ENCODE results near the gene PRKAG2. TPM values are rescaled to one million over a fixed set of nuclear protein-coding genes. Genes with fewer than 3 reads are reported as not detected.
"Not testable (repeated sequence)": the region's sequence is repeated elsewhere in the genome, so short reads cannot be mapped to it uniquely, and the experiment has no call there.

Gene PRKAG2
- total RNA-seq, 1 donor from 2014 or later, result 130 TPM

DNA sequence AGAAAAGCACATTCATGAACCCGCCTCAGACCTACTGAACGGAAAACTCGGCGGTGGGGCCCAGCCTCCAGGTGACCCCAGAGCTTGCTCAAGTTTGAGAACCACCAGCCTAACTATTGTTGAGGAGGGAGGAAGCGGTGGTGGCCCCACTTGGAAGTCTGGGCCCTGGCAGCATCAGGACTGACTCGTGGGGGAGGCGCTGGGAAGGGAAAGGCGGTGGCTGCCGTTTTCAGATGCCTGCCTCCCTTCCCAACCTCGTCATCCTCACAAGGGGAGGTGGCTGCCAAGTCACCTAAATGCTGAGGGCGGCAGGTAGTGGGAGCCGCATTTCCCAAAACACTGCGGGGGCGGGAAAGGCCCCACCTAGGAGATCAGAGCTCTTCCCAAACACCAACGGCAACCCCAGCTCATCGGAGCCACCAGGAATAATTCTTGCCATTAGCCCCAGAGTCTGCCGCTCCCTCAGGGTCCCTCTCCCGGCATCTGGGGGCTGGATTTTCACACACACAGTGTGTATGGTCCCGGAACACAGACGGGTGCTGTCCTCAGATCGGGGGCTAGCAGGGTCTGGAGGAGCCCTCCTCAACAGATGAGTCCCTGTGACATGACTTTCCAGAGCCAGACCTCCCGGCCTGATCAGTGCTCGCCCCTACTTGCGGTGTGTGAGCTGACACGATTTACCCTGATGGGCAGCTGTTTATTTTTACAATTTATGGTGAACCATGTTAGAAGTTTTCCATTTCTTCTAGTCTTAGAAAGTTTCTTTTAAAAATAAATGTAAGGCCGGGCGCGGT lies 31.3 kb downstream of the PRKAG2 start:
- intact Hi-C loops (cut with micrococcal nuclease), result no loop called here
- Histone ChIP-seq H3K9me3 (replicated peaks) (no peaks in the 10 kb centered on the region), H3K36me3 (no peaks in the 10 kb centered on the region), H3K4me1 (no peaks in the 10 kb centered on the region), H3K27me3 (ENCODE audit: low read depth) (no peaks in the 10 kb centered on the region), H3K4me3 (no peak overlapping the region), H3K27ac (replicated peaks) (no peak overlapping the region)
- DNase-seq, result no peak
- TF ChIP-seq, protein P1, sequence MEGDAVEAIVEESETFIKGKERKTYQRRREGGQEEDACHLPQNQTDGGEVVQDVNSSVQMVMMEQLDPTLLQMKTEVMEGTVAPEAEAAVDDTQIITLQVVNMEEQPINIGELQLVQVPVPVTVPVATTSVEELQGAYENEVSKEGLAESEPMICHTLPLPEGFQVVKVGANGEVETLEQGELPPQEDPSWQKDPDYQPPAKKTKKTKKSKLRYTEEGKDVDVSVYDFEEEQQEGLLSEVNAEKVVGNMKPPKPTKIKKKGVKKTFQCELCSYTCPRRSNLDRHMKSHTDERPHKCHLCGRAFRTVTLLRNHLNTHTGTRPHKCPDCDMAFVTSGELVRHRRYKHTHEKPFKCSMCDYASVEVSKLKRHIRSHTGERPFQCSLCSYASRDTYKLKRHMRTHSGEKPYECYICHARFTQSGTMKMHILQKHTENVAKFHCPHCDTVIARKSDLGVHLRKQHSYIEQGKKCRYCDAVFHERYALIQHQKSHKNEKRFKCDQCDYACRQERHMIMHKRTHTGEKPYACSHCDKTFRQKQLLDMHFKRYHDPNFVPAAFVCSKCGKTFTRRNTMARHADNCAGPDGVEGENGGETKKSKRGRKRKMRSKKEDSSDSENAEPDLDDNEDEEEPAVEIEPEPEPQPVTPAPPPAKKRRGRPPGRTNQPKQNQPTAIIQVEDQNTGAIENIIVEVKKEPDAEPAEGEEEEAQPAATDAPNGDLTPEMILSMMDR (IDR thresholded peaks at IDR 0.05; ENCODE audit: borderline replicate concordance), result no peak

DNA sequence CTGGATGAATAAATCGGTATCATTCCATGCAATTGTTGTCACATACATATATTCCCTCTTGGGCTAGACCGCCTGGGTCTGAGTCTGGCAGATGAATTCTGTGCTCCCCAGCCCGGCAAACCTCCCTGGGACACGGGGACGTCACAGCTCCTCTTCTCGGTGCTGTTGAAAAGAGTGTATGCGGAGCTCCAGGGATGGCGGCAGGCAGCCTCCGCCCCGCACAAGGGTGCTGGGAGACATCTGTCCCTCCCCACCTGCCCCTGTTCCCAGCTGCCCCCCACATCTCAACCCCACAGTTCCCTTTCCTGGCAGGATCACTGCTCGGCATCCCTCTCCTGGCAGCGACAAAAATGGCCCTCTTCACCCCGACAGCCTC lies 32.1 kb downstream of the PRKAG2 start:
- TF ChIP-seq, protein P1 (IDR thresholded peaks at IDR 0.05; ENCODE audit: borderline replicate concordance), result no peak
- Histone ChIP-seq H3K36me3 (no peaks in the 10 kb centered on the region), H3K4me3 (no peak overlapping the region), H3K9me3 (replicated peaks) (no peaks in the 10 kb centered on the region), H3K27me3 (ENCODE audit: low read depth) (no peaks in the 10 kb centered on the region), H3K4me1 (no peaks in the 10 kb centered on the region), H3K27ac (replicated peaks) (no peak overlapping the region)
- DNase-seq, result peak; percentile 10
- intact Hi-C loops (cut with micrococcal nuclease), result no loop called here

DNA sequence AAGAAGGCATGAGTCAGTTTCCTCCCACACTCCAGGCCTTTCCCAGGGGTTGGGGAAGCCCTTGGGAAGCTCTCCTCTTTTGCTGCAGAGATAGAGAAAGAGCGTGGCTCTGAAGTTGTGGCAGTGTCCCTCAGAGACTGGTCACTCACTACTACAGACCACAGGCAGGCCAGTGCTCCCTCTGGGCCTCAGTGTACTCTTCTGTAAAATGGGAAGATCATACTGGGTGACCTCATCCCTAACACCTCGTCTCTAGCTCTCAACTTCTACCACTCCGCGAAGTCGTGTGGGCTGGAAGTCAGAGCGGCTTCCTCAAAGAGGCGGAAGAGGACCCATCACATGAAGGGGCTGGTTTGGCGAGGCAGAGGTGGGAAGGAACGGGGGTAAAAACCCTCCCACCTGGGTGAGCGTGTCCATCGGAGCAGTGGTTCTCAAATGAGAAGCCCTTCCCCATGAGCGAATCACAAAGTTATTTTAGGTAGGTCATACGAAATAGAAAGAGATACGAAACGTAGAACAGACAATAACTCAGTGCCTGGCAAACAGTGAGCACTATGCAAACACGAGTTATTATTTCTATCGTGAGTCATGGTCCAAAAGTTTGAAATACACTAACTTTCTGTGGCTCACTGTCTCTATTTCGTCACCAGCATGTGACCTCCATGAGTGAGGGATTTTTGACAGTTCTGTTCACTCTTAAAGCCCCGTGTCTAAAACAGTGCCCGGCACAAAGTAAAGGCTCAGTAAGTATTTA lies 32.7 kb downstream of the PRKAG2 start:
- intact Hi-C loops (cut with micrococcal nuclease), result no loop called here
- Histone ChIP-seq H3K4me1 (no peaks in the 10 kb centered on the region), H3K9me3 (replicated peaks) (no peaks in the 10 kb centered on the region), H3K27ac (replicated peaks) (no peak overlapping the region), H3K36me3 (no peaks in the 10 kb centered on the region), H3K27me3 (ENCODE audit: low read depth) (no peaks in the 10 kb centered on the region), H3K4me3 (no peak overlapping the region)
- peak; percentile 6 for DNase-seq
- TF ChIP-seq, protein P1 (IDR thresholded peaks at IDR 0.05; ENCODE audit: borderline replicate concordance), result no peak

DNA sequence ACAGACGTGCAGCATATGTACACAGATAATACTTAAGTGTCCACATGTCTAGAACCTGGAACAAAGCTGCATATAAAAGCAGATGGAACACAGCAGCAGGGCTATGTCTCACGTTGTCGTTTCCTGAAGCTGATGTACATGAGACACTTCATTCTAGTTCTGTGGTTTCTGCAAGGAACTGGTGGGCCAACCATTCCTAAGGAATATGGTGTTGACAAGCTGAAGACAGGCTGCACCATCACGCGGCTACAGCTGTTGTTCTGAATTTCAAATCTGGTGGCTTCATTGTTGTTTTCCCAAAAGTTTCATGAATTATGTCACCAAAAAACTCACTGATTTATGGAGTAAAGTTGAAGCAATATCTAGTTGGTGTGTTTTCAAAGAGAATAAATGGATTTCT lies 33.7 kb downstream of the PRKAG2 start:
- intact Hi-C loops (cut with micrococcal nuclease), result no loop called here
- TF ChIP-seq, protein P1 (IDR thresholded peaks at IDR 0.05; ENCODE audit: borderline replicate concordance), result no peak
- DNase-seq, result peak; percentile 6

DNA sequence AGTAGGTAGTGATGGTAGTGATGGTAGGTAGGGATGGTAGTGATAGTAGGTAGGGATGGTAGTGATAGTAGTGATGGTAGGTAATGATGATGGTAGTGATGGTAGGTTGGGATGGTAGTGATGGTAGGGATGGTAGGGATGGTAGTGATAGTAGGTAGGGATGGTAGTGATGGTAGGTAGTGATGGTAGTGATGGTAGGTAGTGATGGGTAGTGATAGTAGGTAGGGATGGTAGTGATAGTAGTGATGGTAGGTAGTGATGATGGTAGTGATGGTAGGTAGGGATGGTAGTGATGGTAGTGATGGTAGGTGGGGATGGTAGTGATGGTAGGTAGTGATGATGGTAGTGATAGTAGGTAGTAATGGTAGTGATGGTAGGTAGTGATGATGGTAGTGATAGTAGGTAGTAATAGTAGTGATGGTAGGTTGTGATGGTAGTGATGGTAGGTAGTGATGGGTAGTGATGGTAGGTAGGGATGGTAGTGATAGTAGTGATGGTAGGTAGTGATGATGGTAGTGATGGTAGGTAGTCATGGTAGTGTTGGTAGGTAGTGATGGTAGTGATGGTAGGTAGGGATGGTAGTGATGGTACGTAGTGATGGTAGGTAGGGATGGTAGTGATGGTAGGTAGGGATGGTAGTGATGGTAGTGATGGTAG lies 35.4 kb downstream of the PRKAG2 start:
- intact Hi-C loops (cut with micrococcal nuclease); H3K4me1 ChIP-seq; H3K9me3 ChIP-seq (replicated peaks); H3K4me3 ChIP-seq; H3K36me3 ChIP-seq; DNase-seq; H3K27ac ChIP-seq (replicated peaks); H3K27me3 ChIP-seq (ENCODE audit: low read depth): not testable (repeated sequence)

More for the DNA sequence above, 33.7 kb downstream of the PRKAG2 start:
- Histone ChIP-seq H3K27me3 (ENCODE audit: low read depth) (no peaks in the 10 kb centered on the region), H3K4me3 (no peak overlapping the region), H3K36me3 (no peaks in the 10 kb centered on the region), H3K9me3 (replicated peaks) (no peaks in the 10 kb centered on the region), H3K27ac (replicated peaks) (no peak overlapping the region), H3K4me1 (no peaks in the 10 kb centered on the region)
